Natural killer cell (primary cell): ENCODE results near the gene EIF2S2. TPM values are rescaled to one million over a fixed set of nuclear protein-coding genes. Genes with fewer than 3 reads are reported as not detected.
A peak's percentile ranks its signal among the peaks of the same experiment; 100 is the strongest.

Experiments
- ATAC-seq, 3 donors: fragments of 150-1000 bp in 2 of 3; fragments of 200-7000 bp in 1 of 3; cut with Tn5 transposase; 1 replicate in 1 of 3; 2 replicates in 2 of 3; pipeline ENCODE4 v1.10.0; 2021; ENCODE audit warnings: mild to moderate bottlenecking in 2 of 3, moderate library complexity in 2 of 3
- DNase-seq, 2 donors: peaks; one replicate each; pipeline versions ENCODE4 v3.0.0 to v3.0.0-alpha.2; 2013 to 2021; ENCODE audit warnings: mixed read lengths in 1 of 2
- H3K27ac ChIP-seq: one replicate; pipeline ENCODE4 v1.5.1; 2013; ENCODE audit warnings: mild to moderate bottlenecking, low read length
- H3K27me3 ChIP-seq: one replicate; pipeline ENCODE4 v1.6.1; 2013; ENCODE audit warnings: low read length; ENCODE audit not compliant: control insufficient read depth, insufficient read depth
- H3K36me3 ChIP-seq: one replicate; pipeline ENCODE4 v1.6.1; 2013; ENCODE audit warnings: low read length; ENCODE audit not compliant: control insufficient read depth, insufficient read depth
- H3K4me1 ChIP-seq: one replicate; pipeline ENCODE4 v1.6.1; 2013; ENCODE audit warnings: low read length; ENCODE audit not compliant: control insufficient read depth, insufficient read depth
- H3K4me3 ChIP-seq: one replicate; pipeline ENCODE4 v1.5.1; 2013; ENCODE audit warnings: low read length
- H3K9me3 ChIP-seq: one replicate; pipeline ENCODE4 v1.6.1; 2013; ENCODE audit warnings: low read length; ENCODE audit not compliant: control insufficient read depth, insufficient read depth
- H3K27ac Mint-ChIP-seq, 2 donors: one replicate each; pipeline ENCODE4 v1.8.0; 2022; ENCODE audit warnings: mild to moderate bottlenecking in 2 of 2, mixed read lengths in 2 of 2, moderate library complexity in 1 of 2
- H3K27me3 Mint-ChIP-seq, 2 donors: one replicate each; pipeline ENCODE4 v1.8.0; 2022; ENCODE audit warnings: low read depth in 2 of 2, mixed read lengths in 2 of 2
- H3K36me3 Mint-ChIP-seq: one replicate; pipeline ENCODE4 v1.8.0; 2022; ENCODE audit warnings: mixed read lengths
- H3K4me1 Mint-ChIP-seq, 2 donors: one replicate each; pipeline ENCODE4 v1.8.0; 2022; ENCODE audit warnings: mixed read lengths in 2 of 2
- H3K4me3 Mint-ChIP-seq: one replicate; pipeline ENCODE4 v1.8.0; 2022; ENCODE audit warnings: mild to moderate bottlenecking, moderate library complexity, mixed read lengths
- H3K9me3 Mint-ChIP-seq, 2 donors: one replicate each; pipeline ENCODE4 v1.8.0; 2022; ENCODE audit warnings: mixed read lengths in 2 of 2
- CTCF ChIP-seq: fragments of 200-600 bp; IDR thresholded peaks from one replicate; pipeline ENCODE4 v1.8.0; 2022; ENCODE audit warnings: antibody characterized with exemption
- WGBS: methylation state at CpG from one replicate; pipeline ENCODE4 v1.1.7; 2013; ENCODE audit warnings: missing lambda C conversion rate; ENCODE audit not compliant: insufficient coverage; 5-methylcytosine and 5-hydroxymethylcytosine counted together
- intact Hi-C: fragments of 100-400 bp; cut with micrococcal nuclease; formaldehyde crosslinking; loops from one replicate; pipeline ENCODE4 v1.14.2; 2022
- total RNA-seq, 4 donors: library from RNA; stranded (reverse); fragments of 120-200 nt in 1 of 4; gene quantifications; one replicate each; pipeline versions ENCODE4 v1.2.3 to v1.2.4, GENCODE V29; 2013 to 2022

The EIF2S2 gene
- total RNA-seq, 3 donors from 2014 or later (not counting 1 experiment from before 2014, with no cell fraction given) = 17.6 to 20.0 (median 17.6) TPM

- Mint-ChIP-seq H3K27ac (peak overlapping the region; percentile 81 to 82), H3K9me3 (no peaks in the 10 kb centered on the region), H3K27me3 (no peaks in the 10 kb centered on the region), H3K4me1 (peaks cover 54 to 65% of the 10 kb centered on the region in 2 donors), H3K36me3 (no peaks in the 10 kb centered on the region), H3K4me3 (no peak overlapping the region)
- H3K9me3 ChIP-seq = no peaks in the 10 kb centered on the region
- H3K4me1 ChIP-seq = peaks cover 9% of the 10 kb centered on the region
- no peak overlapping the region for H3K27ac ChIP-seq
- peak; percentile 75 to 84 (median 82) for ATAC-seq
- peaks cover 16% of the 10 kb centered on the region for H3K36me3 ChIP-seq
- no peaks in the 10 kb centered on the region for H3K27me3 ChIP-seq
- DNase-seq = peak; percentile 39 to 79
- TF ChIP-seq CTCF = peak; percentile 69
- 32% methylated on average over 6 of the region's 7 CpGs for WGBS
- intact Hi-C loops = loop anchor here (1.0 to 5.0 kb wide), 4 partner anchors 43 to 154 kb away; partner anchors contain the start of genes EIF2S2 and RALY
- H3K4me3 ChIP-seq = no peak overlapping the region
Observed at GRCh38 chr20:34069341-34070078, 42.5 kb downstream of the EIF2S2 start.

DNA sequence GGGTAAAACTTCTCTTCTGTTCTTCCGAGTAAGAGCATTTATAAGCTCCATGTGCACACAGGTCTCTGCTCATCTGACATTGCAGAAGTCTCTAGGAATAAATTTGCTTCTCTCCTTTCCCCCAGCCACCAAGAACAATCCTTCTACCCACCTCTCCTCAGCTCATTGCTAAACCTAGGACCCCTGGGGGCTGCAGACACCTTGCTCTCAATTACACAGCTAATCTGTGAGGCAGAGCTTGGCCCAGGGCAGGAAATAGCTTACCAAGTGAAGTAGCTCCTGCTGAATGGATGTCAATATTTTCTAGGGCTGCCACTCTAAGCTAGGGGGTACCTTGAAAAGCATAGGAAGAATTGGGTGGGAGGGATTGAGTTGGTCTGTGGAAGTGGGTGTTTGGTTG is 44.0 kb downstream of the EIF2S2 start:
- Mint-ChIP-seq H3K27me3 (no peaks in the 10 kb centered on the region), H3K27ac (peak overlapping the region; percentile 81 to 82), H3K36me3 (no peaks in the 10 kb centered on the region), H3K4me1 (peaks cover 66 to 73% of the 10 kb centered on the region in 2 donors), H3K9me3 (no peaks in the 10 kb centered on the region), H3K4me3 (no peak overlapping the region)
- Histone ChIP-seq H3K9me3 (no peaks in the 10 kb centered on the region), H3K36me3 (peaks cover 8% of the 10 kb centered on the region), H3K27me3 (no peaks in the 10 kb centered on the region), H3K4me1 (peaks cover 9% of the 10 kb centered on the region), H3K27ac (no peak overlapping the region), H3K4me3 (no peak overlapping the region)
- intact Hi-C loops = loop anchor here (5.0 kb wide), 2 partner anchors 44 to 76 kb away; partner anchors contain the start of genes EIF2S2 and RALY
- TF ChIP-seq CTCF = no peak
- WGBS = 96% methylated on average over 1 of the region's 1 CpG
- ATAC-seq = no peak
- DNase-seq = no peak

- H3K27ac Mint-ChIP-seq = peak overlapping the region; percentile 81 to 82
- Histone ChIP-seq H3K27me3 (no peaks in the 10 kb centered on the region), H3K4me3 (no peak overlapping the region), H3K4me1 (peaks cover 9% of the 10 kb centered on the region), H3K36me3 (peaks cover 4% of the 10 kb centered on the region), H3K9me3 (no peaks in the 10 kb centered on the region), H3K27ac (no peak overlapping the region)
- no peaks in the 10 kb centered on the region for H3K9me3 Mint-ChIP-seq
- H3K4me3 Mint-ChIP-seq = no peak overlapping the region
- H3K27me3 Mint-ChIP-seq = no peaks in the 10 kb centered on the region
- peaks cover 71 to 73% of the 10 kb centered on the region in 2 donors for H3K4me1 Mint-ChIP-seq
- DNase-seq (no peak), ATAC-seq (no peak)
- no peaks in the 10 kb centered on the region for H3K36me3 Mint-ChIP-seq
- intact Hi-C loops = loop anchor here (5.0 kb wide), 2 partner anchors 46 to 74 kb away; partner anchors contain the start of genes EIF2S2 and RALY
- no peak for TF ChIP-seq CTCF
- WGBS = 94% methylated on average over 3 of the region's 3 CpGs
Observed at GRCh38 chr20:34066476-34067090, 45.5 kb downstream of the EIF2S2 start.
